ENCODE measurements around the gene TMEM220. TPM values are rescaled to one million over a fixed set of nuclear protein-coding genes. Genes with fewer than 3 reads are reported as not detected.

The TMEM220 gene
- total and polyA plus RNA-seq, 2 of the 4 experiments (the other 2 are of a cell fraction), result 1.1 to 1.9 TPM

GRCh38 chr17:10687499-10687898, 42.3 kb downstream of the TMEM220 start:
- H3K23ac ChIP-seq (ENCODE audit: low read depth, low read length), result no peak overlapping the region
- H2BK5ac ChIP-seq (ENCODE audit: low read depth, low read length, poor library complexity, severe bottlenecking), result no peak overlapping the region
- H3K4me3 ChIP-seq (ENCODE audit: insufficient read depth, low read depth, low read length), result no peak overlapping the region
- no peak overlapping the region for H3K18ac ChIP-seq (ENCODE audit: low read depth, low read length)
- H3K9ac ChIP-seq (ENCODE audit: low read depth, low read length), result no peak overlapping the region
- H4K20me1 ChIP-seq (ENCODE audit: insufficient read depth, low read length), result no peaks in the 10 kb centered on the region
- H3K4me2 ChIP-seq (ENCODE audit: low read depth, low read length), result no peak overlapping the region
- H2AK9ac ChIP-seq (replicated peaks; ENCODE audit: low read depth, low read length, poor library complexity), result no peak overlapping the region
- no peak for TF ChIP-seq BHLHE40 (IDR thresholded peaks at IDR 0.05; ENCODE audit: low read depth, low read length)
- no peak for TF ChIP-seq RCOR1 (IDR thresholded peaks at IDR 0.05; ENCODE audit: insufficient replicate concordance, low read length)
- TF ChIP-seq MAFK (IDR thresholded peaks at IDR 0.05; ENCODE audit: low read depth, low read length), result peak; percentile 90
- H4K5ac ChIP-seq (ENCODE audit: low read depth, low read length), result no peak overlapping the region
- POLR2A ChIA-PET (ENCODE audit: unreplicated experiment), result no interaction called here
- in situ Hi-C loops (cut with MboI; ENCODE audit: low sequenced_read_pairs) (no loop called here), dilution Hi-C loops (cut with HindIII; ENCODE audit: low sequenced_read_pairs, unreplicated experiment) (no loop called here), intact Hi-C loops (cut with micrococcal nuclease) (no loop called here)
- no peaks in the 10 kb centered on the region for H3K27me3 ChIP-seq (ENCODE audit: control insufficient read depth, insufficient read depth, low read length)
- no peaks in the 10 kb centered on the region for H3K4me1 ChIP-seq (ENCODE audit: control insufficient read depth, insufficient read depth, low read length)
- H2BK120ac ChIP-seq (ENCODE audit: low read depth, low read length), result no peak overlapping the region
- no peak overlapping the region for H2AK5ac ChIP-seq (ENCODE audit: low read depth, low read length)
- no peaks in the 10 kb centered on the region for H3K9me1 ChIP-seq (ENCODE audit: insufficient read depth, low read length)
- no peak for DNase-seq
- no CpG with 5 or more reads among the region's 2 CpGs for WGBS, 2 experiments (ENCODE audit: extremely low coverage in 2 of 2, insufficient read length in 1 of 2)
- no peak overlapping the region for H3K14ac ChIP-seq (replicated peaks; ENCODE audit: low read depth, low read length)
- peaks cover 24% of the 10 kb centered on the region for H3K36me3 ChIP-seq (ENCODE audit: control insufficient read depth, insufficient read depth, low read length)
- H3K4ac ChIP-seq (ENCODE audit: low read depth, low read length), result no peak overlapping the region
- no peak overlapping the region for H4K91ac ChIP-seq (ENCODE audit: insufficient read depth, low read depth, low read length)
- H3K56ac ChIP-seq (ENCODE audit: extremely low read depth, insufficient read depth, low read length), result no peak overlapping the region
- no peak overlapping the region for H4K8ac ChIP-seq (ENCODE audit: low read depth in 2 of 2, low read length in 2 of 2)
- H2BK20ac ChIP-seq (ENCODE audit: low read depth, low read length), result no peak overlapping the region
- BruUV-seq (replicated peaks), result no TSS peak
- H3K27ac ChIP-seq (ENCODE audit: insufficient read depth, low read length), result no peak overlapping the region
- CTCF ChIA-PET, result no interaction called here
- H3K79me1 ChIP-seq (ENCODE audit: low read depth in 1 of 2, low read length in 2 of 2), result peaks cover 6 to 16% of the 10 kb centered on the region in 2 experiments
- no peak overlapping the region for H2BK15ac ChIP-seq (ENCODE audit: low read depth, low read length)
- no peak overlapping the region for H2AFZ ChIP-seq (replicated peaks; ENCODE audit: low read length, poor library complexity)
- ATAC-seq (ENCODE audit: low read depth), result no peak
- H3K9me3 ChIP-seq (ENCODE audit: control insufficient read depth, insufficient read depth, low read length), result no peaks in the 10 kb centered on the region

Data from IMR-90 (cell line).